Neural cell (in vitro differentiated cells): ENCODE measurements around the gene TTLL12. TPM values are rescaled to one million over a fixed set of nuclear protein-coding genes. Genes with fewer than 3 reads are reported as not detected.

Experiments
- H2AFZ ChIP-seq: fragments of 200-600, 300-800 bp; sonication (generic), shearing (Covaris generic); 2 replicates; pipeline ENCODE4 v1.6.0; 2014; ENCODE audit warnings: low read depth, mild to moderate bottlenecking, antibody characterized with exemption, low read length, moderate library complexity
- H3F3A ChIP-seq: fragments of 200-600 bp; shearing (Covaris generic); 2 replicates; pipeline ENCODE4 v1.6.1; 2016; ENCODE audit warnings: mild to moderate bottlenecking, moderate library complexity, mixed read lengths, antibody characterized with exemption, low read length; ENCODE audit not compliant: insufficient read depth, poor library complexity, severe bottlenecking
- H3K27ac ChIP-seq: fragments of 200-600, 300-800 bp; sonication (generic), shearing (Covaris generic); 2 replicates; pipeline ENCODE4 v1.5.1; 2014; ENCODE audit warnings: mild to moderate bottlenecking, low read length, moderate library complexity
- H3K27me3 ChIP-seq: fragments of 300-800, 200-600 bp; sonication (generic), shearing (Covaris generic); 2 replicates; pipeline ENCODE4 v1.6.0; 2014; ENCODE audit warnings: mild to moderate bottlenecking, low read depth, low read length, moderate library complexity; ENCODE audit not compliant: insufficient read depth
- H3K36me3 ChIP-seq: fragments of 300-800, 200-600 bp; sonication (generic), shearing (Covaris generic); 2 replicates; pipeline ENCODE4 v1.5.1; 2014; ENCODE audit warnings: mild to moderate bottlenecking, antibody characterized with exemption, low read length, moderate library complexity; ENCODE audit not compliant: insufficient read depth
- H3K4me2 ChIP-seq: fragments of 300-800, 200-600 bp; sonication (generic), shearing (Covaris generic); 2 replicates; pipeline ENCODE4 v1.6.0; 2014; ENCODE audit warnings: mild to moderate bottlenecking, low read length
- H3K4me3 ChIP-seq: fragments of 300-800, 200-600 bp; sonication (generic), shearing (Covaris generic); 2 replicates; pipeline ENCODE4 v1.5.1; 2014; ENCODE audit warnings: mild to moderate bottlenecking, low read length, moderate library complexity
- H3K79me2 ChIP-seq: fragments of 200-600 bp; shearing (Covaris generic); replicated peaks from 2 replicates; pipeline ENCODE4 v1.6.0; 2014; ENCODE audit warnings: mild to moderate bottlenecking, low read length, moderate library complexity; ENCODE audit not compliant: insufficient read depth
- H3K9ac ChIP-seq: fragments of 300-800, 200-600 bp; sonication (generic), shearing (Covaris generic); 2 replicates; pipeline ENCODE4 v1.6.1; 2016; ENCODE audit warnings: mild to moderate bottlenecking, low read length, mixed read lengths
- H3K9me2 ChIP-seq: fragments of 200-600 bp; shearing (Covaris generic); 2 replicates; pipeline ENCODE4 v1.6.1; 2016; ENCODE audit warnings: mild to moderate bottlenecking, low read length, mixed read lengths; ENCODE audit not compliant: insufficient read depth
- H3K9me3 ChIP-seq: fragments of 200-600, 300-800 bp; sonication (generic), shearing (Covaris generic); 2 replicates; pipeline ENCODE4 v1.6.1; 2016; ENCODE audit warnings: mild to moderate bottlenecking, mixed run types, low read length, moderate library complexity, mixed read lengths
- H4K20me1 ChIP-seq: fragments of 200-600 bp; shearing (Covaris generic); 2 replicates; pipeline ENCODE4 v1.6.1; 2016; ENCODE audit warnings: mild to moderate bottlenecking, mixed run types; ENCODE audit not compliant: insufficient read depth
- EP300 ChIP-seq: fragments of 450-650 bp; conservative IDR thresholded peaks from 2 replicates; pipeline ENCODE4 v1.6.1; 2014; ENCODE audit warnings: antibody characterized with exemption, mild to moderate bottlenecking, moderate library complexity; ENCODE audit not compliant: poor library complexity, severe bottlenecking
- EZH2 ChIP-seq: fragments of 200-600, 300-800 bp; shearing (Covaris generic), sonication (generic); IDR thresholded peaks from 2 replicates; pipeline ENCODE4 v1.6.1; 2014; ENCODE audit warnings: antibody characterized with exemption, low read length, borderline replicate concordance, mild to moderate bottlenecking; ENCODE audit not compliant: insufficient read depth, poor library complexity, severe bottlenecking
- MXI1 ChIP-seq: fragments of 450-650 bp; conservative IDR thresholded peaks from 2 replicates; pipeline ENCODE4 v1.6.1; 2014; ENCODE audit warnings: antibody characterized with exemption, mild to moderate bottlenecking; ENCODE audit not compliant: poor library complexity, severe bottlenecking
- POLR2AphosphoS5 ChIP-seq: IDR thresholded peaks from 2 replicates; pipeline ENCODE4 v1.6.1; 2012
- RAD21 ChIP-seq: fragments of 450-650 bp; conservative IDR thresholded peaks from 2 replicates; pipeline ENCODE4 v1.6.1; 2014; ENCODE audit warnings: antibody characterized with exemption, mild to moderate bottlenecking, moderate library complexity
- SMC3 ChIP-seq: fragments of 450-650 bp; conservative IDR thresholded peaks from 2 replicates; pipeline ENCODE4 v1.6.1; 2014; ENCODE audit warnings: antibody characterized with exemption, mild to moderate bottlenecking, moderate library complexity; ENCODE audit not compliant: poor library complexity
- TAF1 ChIP-seq: IDR thresholded peaks from 2 replicates; pipeline ENCODE4 v1.6.1; 2012; ENCODE audit warnings: low read depth
- polyA plus RNA-seq: library from polyadenylated mRNA; depleted of rRNA; stranded (reverse); fragments of >200 nt; gene quantifications from 2 replicates; pipeline ENCODE4 v1.2.3, GENCODE V29; 2014
- TF ChIP-seq, protein P1 (sequence below): IDR thresholded peaks from 2 replicates; pipeline ENCODE4 v1.6.1; 2012; ENCODE audit warnings: borderline replicate concordance
- TF ChIP-seq, protein P2 (sequence below): fragments of 450-650 bp; IDR thresholded peaks from 2 replicates; pipeline ENCODE4 v1.5.1; 2014; ENCODE audit warnings: antibody characterized with exemption, mild to moderate bottlenecking, moderate library complexity; ENCODE audit not compliant: poor library complexity, severe bottlenecking

The TTLL12 gene
- polyA plus RNA-seq, 1 donor from 2014 or later, result 22.2 TPM

- Histone ChIP-seq H3K4me2 (no peak overlapping the region), H3K9me2 (no peaks in the 10 kb centered on the region), H2AFZ (no peak overlapping the region), H3K27me3 (no peaks in the 10 kb centered on the region), H3K27ac (no peak overlapping the region), H4K20me1 (no peaks in the 10 kb centered on the region), H3K4me3 (no peak overlapping the region), H3K79me2 (no peaks in the 10 kb centered on the region), H3F3A (no peaks in the 10 kb centered on the region), H3K36me3 (no peaks in the 10 kb centered on the region), H3K9ac (no peak overlapping the region), H3K9me3 (no peaks in the 10 kb centered on the region)
- TF ChIP-seq, protein P1, sequence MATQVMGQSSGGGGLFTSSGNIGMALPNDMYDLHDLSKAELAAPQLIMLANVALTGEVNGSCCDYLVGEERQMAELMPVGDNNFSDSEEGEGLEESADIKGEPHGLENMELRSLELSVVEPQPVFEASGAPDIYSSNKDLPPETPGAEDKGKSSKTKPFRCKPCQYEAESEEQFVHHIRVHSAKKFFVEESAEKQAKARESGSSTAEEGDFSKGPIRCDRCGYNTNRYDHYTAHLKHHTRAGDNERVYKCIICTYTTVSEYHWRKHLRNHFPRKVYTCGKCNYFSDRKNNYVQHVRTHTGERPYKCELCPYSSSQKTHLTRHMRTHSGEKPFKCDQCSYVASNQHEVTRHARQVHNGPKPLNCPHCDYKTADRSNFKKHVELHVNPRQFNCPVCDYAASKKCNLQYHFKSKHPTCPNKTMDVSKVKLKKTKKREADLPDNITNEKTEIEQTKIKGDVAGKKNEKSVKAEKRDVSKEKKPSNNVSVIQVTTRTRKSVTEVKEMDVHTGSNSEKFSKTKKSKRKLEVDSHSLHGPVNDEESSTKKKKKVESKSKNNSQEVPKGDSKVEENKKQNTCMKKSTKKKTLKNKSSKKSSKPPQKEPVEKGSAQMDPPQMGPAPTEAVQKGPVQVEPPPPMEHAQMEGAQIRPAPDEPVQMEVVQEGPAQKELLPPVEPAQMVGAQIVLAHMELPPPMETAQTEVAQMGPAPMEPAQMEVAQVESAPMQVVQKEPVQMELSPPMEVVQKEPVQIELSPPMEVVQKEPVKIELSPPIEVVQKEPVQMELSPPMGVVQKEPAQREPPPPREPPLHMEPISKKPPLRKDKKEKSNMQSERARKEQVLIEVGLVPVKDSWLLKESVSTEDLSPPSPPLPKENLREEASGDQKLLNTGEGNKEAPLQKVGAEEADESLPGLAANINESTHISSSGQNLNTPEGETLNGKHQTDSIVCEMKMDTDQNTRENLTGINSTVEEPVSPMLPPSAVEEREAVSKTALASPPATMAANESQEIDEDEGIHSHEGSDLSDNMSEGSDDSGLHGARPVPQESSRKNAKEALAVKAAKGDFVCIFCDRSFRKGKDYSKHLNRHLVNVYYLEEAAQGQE, result no peak
- TF ChIP-seq MXI1, result no peak
These were observed 10.5 kb upstream of the TTLL12 start for GRCh38 chr22:43197271-43197941.

- Histone ChIP-seq H3K9me2 (no peaks in the 10 kb centered on the region), H2AFZ (no peak overlapping the region), H3K4me3 (no peak overlapping the region), H4K20me1 (no peaks in the 10 kb centered on the region), H3K27ac (no peak overlapping the region), H3K79me2 (no peaks in the 10 kb centered on the region), H3K36me3 (no peaks in the 10 kb centered on the region), H3F3A (no peaks in the 10 kb centered on the region), H3K9me3 (no peaks in the 10 kb centered on the region), H3K4me2 (no peak overlapping the region), H3K27me3 (no peaks in the 10 kb centered on the region), H3K9ac (no peak overlapping the region)
- TF ChIP-seq EZH2 (no peak), EP300 (no peak), MXI1 (no peak), SMC3 (no peak), POLR2AphosphoS5 (no peak), TAF1 (no peak)
These were observed 4.9 kb upstream of the TTLL12 start for GRCh38 chr22:43191831-43192230.

GRCh38 chr22:43188829-43189545 lies 2.1 kb upstream of the TTLL12 start:
- no peak overlapping the region for H2AFZ ChIP-seq
- H3K4me2 ChIP-seq, result no peak overlapping the region
- no peak overlapping the region for H3K4me3 ChIP-seq
- H3K9me2 ChIP-seq, result no peaks in the 10 kb centered on the region
- no peak overlapping the region for H3K27ac ChIP-seq
- no peaks in the 10 kb centered on the region for H3K36me3 ChIP-seq
- H3K9ac ChIP-seq, result no peak overlapping the region
- no peaks in the 10 kb centered on the region for H3K27me3 ChIP-seq
- no peaks in the 10 kb centered on the region for H4K20me1 ChIP-seq
- no peaks in the 10 kb centered on the region for H3K79me2 ChIP-seq
- no peaks in the 10 kb centered on the region for H3F3A ChIP-seq
- H3K9me3 ChIP-seq, result no peaks in the 10 kb centered on the region
- TF ChIP-seq SMC3 (no peak), TAF1 (no peak), POLR2AphosphoS5 (no peak), RAD21 (no peak), EZH2 (no peak), EP300 (no peak), MXI1 (no peak)
- TF ChIP-seq, protein P1, result no peak
- TF ChIP-seq, protein P2, sequence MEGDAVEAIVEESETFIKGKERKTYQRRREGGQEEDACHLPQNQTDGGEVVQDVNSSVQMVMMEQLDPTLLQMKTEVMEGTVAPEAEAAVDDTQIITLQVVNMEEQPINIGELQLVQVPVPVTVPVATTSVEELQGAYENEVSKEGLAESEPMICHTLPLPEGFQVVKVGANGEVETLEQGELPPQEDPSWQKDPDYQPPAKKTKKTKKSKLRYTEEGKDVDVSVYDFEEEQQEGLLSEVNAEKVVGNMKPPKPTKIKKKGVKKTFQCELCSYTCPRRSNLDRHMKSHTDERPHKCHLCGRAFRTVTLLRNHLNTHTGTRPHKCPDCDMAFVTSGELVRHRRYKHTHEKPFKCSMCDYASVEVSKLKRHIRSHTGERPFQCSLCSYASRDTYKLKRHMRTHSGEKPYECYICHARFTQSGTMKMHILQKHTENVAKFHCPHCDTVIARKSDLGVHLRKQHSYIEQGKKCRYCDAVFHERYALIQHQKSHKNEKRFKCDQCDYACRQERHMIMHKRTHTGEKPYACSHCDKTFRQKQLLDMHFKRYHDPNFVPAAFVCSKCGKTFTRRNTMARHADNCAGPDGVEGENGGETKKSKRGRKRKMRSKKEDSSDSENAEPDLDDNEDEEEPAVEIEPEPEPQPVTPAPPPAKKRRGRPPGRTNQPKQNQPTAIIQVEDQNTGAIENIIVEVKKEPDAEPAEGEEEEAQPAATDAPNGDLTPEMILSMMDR, result no peak
